ENCODE data around the gene CDH3. TPM values are rescaled to one million over a fixed set of nuclear protein-coding genes. Genes with fewer than 3 reads are reported as not detected.

CDH3 gene
- total and polyA plus RNA-seq, 4 donors, result 6.4 to 89.4 (median 15.8) TPM

DNA sequence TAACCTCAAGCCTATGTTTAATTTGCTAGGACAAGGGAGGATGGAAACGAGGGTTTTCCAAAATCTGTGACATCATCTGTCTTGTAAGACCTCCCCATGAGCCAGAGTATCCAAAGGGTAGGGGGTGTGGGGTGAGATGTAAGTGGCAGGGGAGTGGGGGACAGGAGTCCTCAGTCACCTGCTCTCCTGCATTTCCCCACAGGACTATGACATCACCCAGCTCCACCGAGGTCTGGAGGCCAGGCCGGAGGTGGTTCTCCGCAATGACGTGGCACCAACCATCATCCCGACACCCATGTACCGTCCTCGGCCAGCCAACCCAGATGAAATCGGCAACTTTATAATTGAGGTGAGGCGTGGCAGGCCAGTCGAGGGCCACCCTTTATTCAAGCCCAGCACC is 50.5 kb downstream of the CDH3 start:
- no peak overlapping the region for H3K4me3 ChIP-seq
- no peaks in the 10 kb centered on the region for H3K36me3 ChIP-seq (ENCODE audit: control insufficient read depth in 4 of 4, insufficient read depth in 4 of 4, low read length in 4 of 4)
- 86 to 90% methylated on average over 11 of the region's 11 CpGs for WGBS, 2 donors
- no peaks in the 10 kb centered on the region for H3K4me1 ChIP-seq (ENCODE audit: control insufficient read depth in 5 of 5, insufficient read depth in 5 of 5, low read length in 5 of 5)
- H3K9ac ChIP-seq (ENCODE audit: insufficient read depth in 1 of 2, low read length in 2 of 2), result no peak overlapping the region
- no peak for TF ChIP-seq CTCF (IDR thresholded peaks at IDR 0.05; ENCODE audit: control extremely low read depth, extremely low read depth)
- ATAC-seq (ENCODE audit: insufficient read depth, low FRiP score), result no peak
- DNase-seq, result no peak
- no peak overlapping the region for H3K27ac ChIP-seq (ENCODE audit: low read depth in 1 of 2, low read length in 1 of 2)
- no peaks in the 10 kb centered on the region for H3K27me3 ChIP-seq (ENCODE audit: control insufficient read depth in 3 of 3, insufficient read depth in 3 of 3, low read length in 2 of 3)
- H3K9me3 ChIP-seq (ENCODE audit: control insufficient read depth in 4 of 4, insufficient read depth in 3 of 4, low read length in 3 of 4), result no peaks in the 10 kb centered on the region

GRCh38 chr16:68696514-68696913 is 51.4 kb downstream of the CDH3 start:
- no peaks in the 10 kb centered on the region for H3K36me3 ChIP-seq (ENCODE audit: control insufficient read depth in 4 of 4, insufficient read depth in 4 of 4, low read length in 4 of 4)
- H3K4me3 ChIP-seq, result no peak overlapping the region
- H3K27me3 ChIP-seq (ENCODE audit: control insufficient read depth in 3 of 3, insufficient read depth in 3 of 3, low read length in 2 of 3), result no peaks in the 10 kb centered on the region
- no peaks in the 10 kb centered on the region for H3K9me3 ChIP-seq (ENCODE audit: control insufficient read depth in 4 of 4, insufficient read depth in 3 of 4, low read length in 3 of 4)
- DNase-seq (no peak), ATAC-seq (ENCODE audit: insufficient read depth, low FRiP score) (no peak)
- TF ChIP-seq CTCF (IDR thresholded peaks at IDR 0.05; ENCODE audit: control extremely low read depth, extremely low read depth), result no peak
- H3K9ac ChIP-seq (ENCODE audit: insufficient read depth in 1 of 2, low read length in 2 of 2), result no peak overlapping the region
- no peaks in the 10 kb centered on the region for H3K4me1 ChIP-seq (ENCODE audit: control insufficient read depth in 5 of 5, insufficient read depth in 5 of 5, low read length in 5 of 5)
- 84 to 88% methylated on average over 8 of the region's 8 CpGs for WGBS, 2 donors
- no peak overlapping the region for H3K27ac ChIP-seq (ENCODE audit: low read depth in 1 of 2, low read length in 1 of 2)

- no peaks in the 10 kb centered on the region for H3K27me3 ChIP-seq (ENCODE audit: control insufficient read depth in 3 of 3, insufficient read depth in 3 of 3, low read length in 2 of 3)
- H3K27ac ChIP-seq (ENCODE audit: low read depth in 1 of 2, low read length in 1 of 2), result no peak overlapping the region
- TF ChIP-seq CTCF (IDR thresholded peaks at IDR 0.05; ENCODE audit: control extremely low read depth, extremely low read depth), result no peak
- H3K36me3 ChIP-seq (ENCODE audit: control insufficient read depth in 4 of 4, insufficient read depth in 4 of 4, low read length in 4 of 4), result no peaks in the 10 kb centered on the region
- no peak overlapping the region for H3K9ac ChIP-seq (ENCODE audit: insufficient read depth in 1 of 2, low read length in 2 of 2)
- DNase-seq (no peak), ATAC-seq (ENCODE audit: insufficient read depth, low FRiP score) (no peak)
- no peaks in the 10 kb centered on the region for H3K9me3 ChIP-seq (ENCODE audit: control insufficient read depth in 4 of 4, insufficient read depth in 3 of 4, low read length in 3 of 4)
- WGBS, 2 donors, result 87% methylated on average over 23 of the region's 23 CpGs
- H3K4me1 ChIP-seq (ENCODE audit: control insufficient read depth in 5 of 5, insufficient read depth in 5 of 5, low read length in 5 of 5), result no peaks in the 10 kb centered on the region
- no peak overlapping the region for H3K4me3 ChIP-seq
These were observed 53.0 kb downstream of the CDH3 start for GRCh38 chr16:68698091-68698490.

DNA sequence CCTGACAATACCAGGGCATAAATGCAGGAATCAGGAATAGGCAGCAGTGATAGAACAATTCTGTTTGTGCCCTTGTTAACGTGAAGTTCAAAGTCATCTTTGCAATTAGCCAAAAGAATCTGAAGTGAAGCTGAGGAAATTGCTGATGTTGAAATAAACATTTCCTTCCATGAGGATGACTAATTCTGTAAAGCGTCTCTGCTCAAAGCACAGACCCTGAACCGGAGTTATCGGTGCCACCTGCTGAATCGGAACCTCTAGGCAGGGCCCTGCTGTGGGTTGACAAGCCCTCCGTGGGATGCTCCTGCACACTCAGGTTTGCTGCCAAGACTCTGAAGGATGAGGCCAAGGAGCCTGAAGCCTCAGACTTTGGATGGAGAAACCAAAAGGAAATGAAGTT is 55.0 kb downstream of the CDH3 start:
- no peaks in the 10 kb centered on the region for H3K27me3 ChIP-seq (ENCODE audit: control insufficient read depth in 3 of 3, insufficient read depth in 3 of 3, low read length in 2 of 3)
- DNase-seq (no peak), ATAC-seq (ENCODE audit: insufficient read depth, low FRiP score) (no peak)
- H3K36me3 ChIP-seq (ENCODE audit: control insufficient read depth in 4 of 4, insufficient read depth in 4 of 4, low read length in 4 of 4), result no peaks in the 10 kb centered on the region
- no peak overlapping the region for H3K4me3 ChIP-seq
- 17 to 32% methylated on average over 6 of the region's 6 CpGs for WGBS, 2 donors
- no peak overlapping the region for H3K27ac ChIP-seq (ENCODE audit: low read depth in 1 of 2, low read length in 1 of 2)
- TF ChIP-seq CTCF (IDR thresholded peaks at IDR 0.05; ENCODE audit: control extremely low read depth, extremely low read depth), result no peak
- no peak overlapping the region for H3K9ac ChIP-seq (ENCODE audit: insufficient read depth in 1 of 2, low read length in 2 of 2)
- no peaks in the 10 kb centered on the region for H3K9me3 ChIP-seq (ENCODE audit: control insufficient read depth in 4 of 4, insufficient read depth in 3 of 4, low read length in 3 of 4)
- H3K4me1 ChIP-seq (ENCODE audit: control insufficient read depth in 5 of 5, insufficient read depth in 5 of 5, low read length in 5 of 5), result peaks cover 0 to 2% (median 0%) of the 10 kb centered on the region in 5 donors
